Measurements from ENCODE around the gene TSHZ2. TPM values are rescaled to one million over a fixed set of nuclear protein-coding genes. Genes with fewer than 3 reads are reported as not detected.

TSHZ2 gene
- total and polyA plus RNA-seq, 7 donors, result 1.2 to 32.7 (median 14.0) TPM

DNA sequence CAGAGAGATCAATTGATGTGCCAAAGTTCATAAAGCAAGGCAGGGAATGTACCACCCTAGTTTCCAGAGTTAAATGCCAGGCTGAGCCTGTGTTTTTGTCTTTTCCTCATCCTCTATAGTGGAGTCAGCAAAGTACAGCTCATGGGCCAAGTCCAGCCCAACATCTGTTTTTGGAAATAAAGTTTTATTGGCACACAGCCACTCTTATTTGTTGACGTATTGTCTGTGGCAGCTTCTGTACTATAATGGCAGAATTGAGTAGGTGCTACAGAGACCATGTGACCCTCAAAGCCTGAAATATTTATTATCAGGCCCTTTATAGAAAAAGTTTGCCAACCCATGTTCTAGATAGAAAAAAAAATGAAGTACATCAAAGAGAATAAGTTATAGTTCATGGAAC lies 187.0 kb downstream of the TSHZ2 start:
- Histone ChIP-seq H3K9me3 (no peaks in the 10 kb centered on the region), H3K4me1 (no peaks in the 10 kb centered on the region), H3K27me3 (no peaks in the 10 kb centered on the region), H3K27ac (no peak overlapping the region), H3K36me3 (no peaks in the 10 kb centered on the region), H3K4me3 (no peak overlapping the region)
- DNase-seq, result no peak
- WGBS, 2 donors, result 51 to 65% methylated on average over 1 of the region's 1 CpG
- intact Hi-C loops (cut with DNase I), result no loop called here
- TF ChIP-seq EP300 (IDR thresholded peaks at IDR 0.05) (no peak), POLR2AphosphoS5 (IDR thresholded peaks at IDR 0.05) (no peak), POLR2A (IDR thresholded peaks at IDR 0.05) (no peak)
- TF ChIP-seq, protein P1, sequence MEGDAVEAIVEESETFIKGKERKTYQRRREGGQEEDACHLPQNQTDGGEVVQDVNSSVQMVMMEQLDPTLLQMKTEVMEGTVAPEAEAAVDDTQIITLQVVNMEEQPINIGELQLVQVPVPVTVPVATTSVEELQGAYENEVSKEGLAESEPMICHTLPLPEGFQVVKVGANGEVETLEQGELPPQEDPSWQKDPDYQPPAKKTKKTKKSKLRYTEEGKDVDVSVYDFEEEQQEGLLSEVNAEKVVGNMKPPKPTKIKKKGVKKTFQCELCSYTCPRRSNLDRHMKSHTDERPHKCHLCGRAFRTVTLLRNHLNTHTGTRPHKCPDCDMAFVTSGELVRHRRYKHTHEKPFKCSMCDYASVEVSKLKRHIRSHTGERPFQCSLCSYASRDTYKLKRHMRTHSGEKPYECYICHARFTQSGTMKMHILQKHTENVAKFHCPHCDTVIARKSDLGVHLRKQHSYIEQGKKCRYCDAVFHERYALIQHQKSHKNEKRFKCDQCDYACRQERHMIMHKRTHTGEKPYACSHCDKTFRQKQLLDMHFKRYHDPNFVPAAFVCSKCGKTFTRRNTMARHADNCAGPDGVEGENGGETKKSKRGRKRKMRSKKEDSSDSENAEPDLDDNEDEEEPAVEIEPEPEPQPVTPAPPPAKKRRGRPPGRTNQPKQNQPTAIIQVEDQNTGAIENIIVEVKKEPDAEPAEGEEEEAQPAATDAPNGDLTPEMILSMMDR (IDR thresholded peaks at IDR 0.05), result no peak

DNA sequence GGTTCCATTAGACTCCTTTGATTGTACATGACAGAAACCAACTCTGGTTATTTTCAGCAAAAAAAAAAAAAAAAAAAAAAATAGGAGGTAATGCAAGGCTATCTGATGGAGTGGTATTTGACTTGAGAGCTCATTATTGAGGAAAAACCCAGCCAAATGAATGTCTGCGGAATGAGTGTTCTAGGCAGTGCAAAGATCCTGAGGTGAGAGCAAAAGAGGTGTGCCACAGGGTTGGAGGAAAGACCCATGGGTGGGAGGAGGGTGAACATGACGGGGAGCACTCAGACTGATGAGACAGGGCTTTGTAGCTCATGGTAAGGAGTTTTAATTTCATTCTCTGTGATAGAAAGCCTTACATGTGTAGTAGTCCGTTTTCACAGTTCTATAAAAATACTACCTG lies 188.9 kb downstream of the TSHZ2 start:
- H3K9me3 ChIP-seq, result no peaks in the 10 kb centered on the region
- 91 to 92% methylated on average over 3 of the region's 3 CpGs for WGBS, 2 donors
- TF ChIP-seq POLR2AphosphoS5 (IDR thresholded peaks at IDR 0.05) (no peak), EP300 (IDR thresholded peaks at IDR 0.05) (no peak), POLR2A (IDR thresholded peaks at IDR 0.05) (no peak)
- TF ChIP-seq, protein P1 (IDR thresholded peaks at IDR 0.05), result no peak
- no peak overlapping the region for H3K4me3 ChIP-seq
- H3K27me3 ChIP-seq, result no peaks in the 10 kb centered on the region
- intact Hi-C loops (cut with DNase I), result no loop called here
- no peak for DNase-seq
- H3K36me3 ChIP-seq, result no peaks in the 10 kb centered on the region
- no peaks in the 10 kb centered on the region for H3K4me1 ChIP-seq
- H3K27ac ChIP-seq, result no peak overlapping the region

DNA sequence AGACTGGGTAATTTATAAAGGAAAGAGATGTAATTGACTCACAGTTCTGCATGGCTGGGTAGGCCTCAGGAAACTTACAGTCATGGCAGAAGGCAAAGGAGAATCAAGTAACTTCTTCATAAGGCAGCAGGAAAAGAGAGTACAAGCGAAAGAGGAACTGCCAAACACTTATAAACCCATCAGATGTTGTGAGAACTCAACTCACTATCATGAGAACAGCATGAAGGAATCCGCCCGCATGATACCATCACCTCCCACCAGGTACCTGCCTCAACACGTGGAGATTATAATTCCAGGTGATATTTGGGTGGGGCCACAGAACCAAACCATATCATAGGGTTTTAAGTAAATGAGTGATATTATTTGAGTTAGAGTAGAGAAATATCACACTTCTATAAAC lies 189.3 kb downstream of the TSHZ2 start:
- H3K4me3 ChIP-seq, result no peak overlapping the region
- 83 to 88% methylated on average over 4 of the region's 4 CpGs for WGBS, 2 donors
- intact Hi-C loops (cut with DNase I), result no loop called here
- DNase-seq, result no peak
- H3K4me1 ChIP-seq, result no peaks in the 10 kb centered on the region
- H3K36me3 ChIP-seq, result no peaks in the 10 kb centered on the region
- no peaks in the 10 kb centered on the region for H3K27me3 ChIP-seq
- TF ChIP-seq POLR2AphosphoS5 (IDR thresholded peaks at IDR 0.05), result no peak
- TF ChIP-seq EP300 (IDR thresholded peaks at IDR 0.05), result no peak
- no peak for TF ChIP-seq POLR2A (IDR thresholded peaks at IDR 0.05)
- TF ChIP-seq, protein P1 (IDR thresholded peaks at IDR 0.05), result no peak
- peak overlapping the region in 1 of 4 donors; percentile 27 for H3K27ac ChIP-seq
- H3K9me3 ChIP-seq, result no peaks in the 10 kb centered on the region

DNA sequence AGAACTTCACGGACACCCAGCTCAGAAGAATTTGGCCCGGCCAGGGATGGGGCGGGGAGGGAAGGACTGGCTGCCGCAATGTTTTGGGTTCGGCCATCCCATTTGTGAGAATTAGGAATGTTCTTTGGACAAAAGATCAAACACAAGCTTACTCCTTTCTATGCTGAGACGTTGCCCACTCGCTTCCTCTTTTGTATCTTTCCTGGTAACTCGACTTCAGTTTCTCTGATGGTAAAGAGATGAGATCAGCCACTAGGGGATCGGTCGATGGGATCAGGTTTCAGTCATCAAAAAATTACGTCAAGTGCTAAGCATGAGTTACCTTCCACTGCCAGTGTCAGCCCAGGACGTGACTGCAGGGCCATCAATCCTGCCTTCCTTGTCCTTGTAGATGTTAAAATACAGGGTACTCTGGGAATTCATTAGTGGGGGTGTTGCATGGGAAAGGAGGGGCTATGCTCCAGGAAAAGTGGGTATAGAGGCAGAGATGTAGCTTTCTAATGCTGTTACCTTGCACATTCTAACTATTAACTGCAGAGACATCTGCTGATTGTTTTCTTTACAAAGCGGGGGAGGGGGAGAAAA lies 190.2 kb downstream of the TSHZ2 start:
- TF ChIP-seq POLR2AphosphoS5 (IDR thresholded peaks at IDR 0.05) (peak in 1 of 4 donors; percentile 34), EP300 (IDR thresholded peaks at IDR 0.05) (no peak)
- H3K27ac ChIP-seq, result peak overlapping the region in 2 of 4 donors; percentile 3 to 32
- H3K9me3 ChIP-seq, result no peaks in the 10 kb centered on the region
- H3K27me3 ChIP-seq, result no peaks in the 10 kb centered on the region
- 16 to 31% methylated on average over 13 of the region's 13 CpGs for WGBS, 2 donors
- DNase-seq, result peak; percentile 74
- no peak overlapping the region for H3K4me3 ChIP-seq
- no peaks in the 10 kb centered on the region for H3K36me3 ChIP-seq
- H3K4me1 ChIP-seq, result no peaks in the 10 kb centered on the region
- intact Hi-C loops (cut with DNase I), result no loop called here

DNA sequence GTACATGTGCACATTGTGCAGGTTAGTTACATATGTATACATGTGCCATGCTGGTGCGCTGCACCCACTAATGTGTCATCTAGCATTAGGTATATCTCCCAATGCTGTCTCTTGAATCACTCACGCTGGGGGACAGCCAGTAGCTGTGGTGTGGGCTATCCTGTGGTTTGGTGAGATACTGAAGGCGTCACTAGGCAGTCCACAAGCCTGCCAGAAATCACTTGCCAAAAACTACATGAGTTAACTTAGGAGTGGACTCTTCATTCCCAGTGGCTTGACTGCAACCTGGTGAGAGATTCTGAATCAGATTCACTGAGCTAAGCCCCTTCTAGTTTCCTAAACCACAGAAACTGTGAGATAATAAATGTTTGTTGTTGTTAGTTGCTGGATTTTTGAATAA lies 191.3 kb downstream of the TSHZ2 start:
- Histone ChIP-seq H3K36me3 (no peaks in the 10 kb centered on the region), H3K27me3 (no peaks in the 10 kb centered on the region), H3K9me3 (no peaks in the 10 kb centered on the region), H3K4me1 (no peaks in the 10 kb centered on the region), H3K4me3 (no peak overlapping the region), H3K27ac (no peak overlapping the region)
- intact Hi-C loops (cut with DNase I), result no loop called here
- 86 to 90% methylated on average over 3 of the region's 3 CpGs for WGBS, 2 donors
- DNase-seq, result no peak
- TF ChIP-seq, protein P1 (IDR thresholded peaks at IDR 0.05), result no peak
